GM12864 (cell line): ENCODE measurements around the gene NUTF2.
"Not testable (repeated sequence)": the region's sequence is repeated elsewhere in the genome, so short reads cannot be mapped to it uniquely, and the experiment has no call there.

Experiments
- DNase-seq: peaks from one replicate; pipeline ENCODE4 v3.0.0-alpha.2; 2011; ENCODE audit warnings: low read depth
- H3K4me3 ChIP-seq: 2 replicates; pipeline ENCODE4 v1.5.1; 2011; ENCODE audit warnings: mild to moderate bottlenecking, low read depth, low read length, control low read depth
- CTCF ChIP-seq: IDR thresholded peaks from 2 replicates; pipeline ENCODE4 v1.5.1; 2011; ENCODE audit warnings: low read depth, mild to moderate bottlenecking, moderate library complexity, low read length, control low read depth, inconsistent platforms; ENCODE audit errors: missing control alignments

NUTF2 gene

GRCh38 chr16:67909056-67909742, 62.5 kb downstream of the NUTF2 start:
- TF ChIP-seq CTCF, result no peak
- H3K4me3 ChIP-seq, result no peak overlapping the region
- no peak for DNase-seq

DNA sequence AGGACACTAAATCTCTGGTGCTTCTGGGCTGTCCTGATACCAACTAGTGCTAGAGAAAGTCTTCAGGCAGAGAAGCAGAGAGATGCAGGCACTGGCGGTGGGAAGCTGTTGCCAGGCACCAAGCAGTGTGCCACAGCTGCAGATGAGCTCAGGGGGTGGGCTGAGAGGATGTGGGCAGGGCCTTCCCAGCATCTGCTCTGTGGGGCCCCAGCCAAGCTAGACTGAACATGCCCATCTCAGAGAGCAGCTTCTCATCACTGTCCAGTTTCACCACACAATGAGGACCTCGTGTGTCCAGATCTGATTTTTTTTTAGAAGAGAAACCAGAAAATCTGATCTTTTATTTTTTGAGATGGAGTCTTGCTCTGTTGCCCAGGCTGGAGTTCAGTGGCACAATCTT, 63.4 kb downstream of the NUTF2 start:
- no peak for DNase-seq
- no peak for TF ChIP-seq CTCF
- no peak overlapping the region for H3K4me3 ChIP-seq

DNA sequence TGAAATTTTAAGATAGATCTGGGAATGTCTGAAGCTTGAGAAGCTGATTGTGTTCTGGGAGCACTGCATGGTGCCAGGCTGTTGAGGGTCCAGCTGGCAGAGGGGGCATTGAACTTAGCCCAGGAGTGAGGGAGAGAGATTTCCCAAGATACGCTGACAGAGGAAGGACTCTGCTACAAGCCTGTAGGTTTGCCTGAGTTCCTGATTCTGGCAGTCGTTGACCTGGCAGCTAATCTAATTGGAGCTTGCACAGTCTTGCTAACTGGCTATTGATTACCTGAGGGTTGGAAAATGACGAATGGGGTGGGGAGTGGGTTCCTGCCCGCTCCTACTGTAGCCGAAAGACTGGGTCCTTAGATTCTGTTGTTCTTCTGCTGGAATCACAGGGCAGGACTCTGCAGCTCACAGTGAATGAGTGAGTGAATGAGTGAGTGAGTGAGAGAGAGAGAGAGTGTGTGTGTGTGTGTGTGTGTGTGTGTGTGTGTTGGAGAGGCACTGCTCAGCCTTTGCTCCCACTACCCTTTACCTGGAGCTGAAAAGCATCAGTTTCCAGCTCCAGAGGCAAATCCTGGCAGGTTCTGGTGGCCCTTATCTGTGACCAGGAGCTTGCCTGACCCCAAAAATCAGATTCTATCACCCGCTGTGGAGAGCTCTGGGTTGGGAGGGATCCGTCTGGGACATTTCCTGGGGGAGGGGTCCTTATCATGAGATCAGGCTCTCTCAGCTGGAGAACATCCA, 68.2 kb downstream of the NUTF2 start:
- DNase-seq, result no peak
- H3K4me3 ChIP-seq, result no peak overlapping the region
- no peak for TF ChIP-seq CTCF

DNA sequence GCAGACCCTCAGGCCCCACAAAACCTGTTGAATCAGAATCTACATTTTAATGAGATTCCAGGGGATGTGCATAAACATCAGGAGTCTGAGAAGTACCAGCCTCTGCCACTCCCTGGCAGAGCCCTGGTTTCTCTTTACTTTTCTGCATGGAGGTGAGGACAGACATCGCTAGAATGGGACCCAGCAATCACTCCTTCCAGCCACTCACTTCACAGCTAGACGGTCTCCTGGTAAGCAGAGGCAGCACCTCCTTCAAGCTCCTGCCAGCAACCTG, 68.7 kb downstream of the NUTF2 start:
- H3K4me3 ChIP-seq, DNase-seq: not testable (repeated sequence)

- no peak for DNase-seq
- no peak for TF ChIP-seq CTCF
Measured at GRCh38 chr16:67915831-67916723, 69.3 kb downstream of the NUTF2 start.

GRCh38 chr16:67917140-67917851, 70.6 kb downstream of the NUTF2 start:
- TF ChIP-seq CTCF, result no peak
- no peak overlapping the region for H3K4me3 ChIP-seq
- DNase-seq, result no peak

More at GRCh38 chr16:67915831-67916723, 69.3 kb downstream of the NUTF2 start:
- H3K4me3 ChIP-seq, result no peak overlapping the region

DNA sequence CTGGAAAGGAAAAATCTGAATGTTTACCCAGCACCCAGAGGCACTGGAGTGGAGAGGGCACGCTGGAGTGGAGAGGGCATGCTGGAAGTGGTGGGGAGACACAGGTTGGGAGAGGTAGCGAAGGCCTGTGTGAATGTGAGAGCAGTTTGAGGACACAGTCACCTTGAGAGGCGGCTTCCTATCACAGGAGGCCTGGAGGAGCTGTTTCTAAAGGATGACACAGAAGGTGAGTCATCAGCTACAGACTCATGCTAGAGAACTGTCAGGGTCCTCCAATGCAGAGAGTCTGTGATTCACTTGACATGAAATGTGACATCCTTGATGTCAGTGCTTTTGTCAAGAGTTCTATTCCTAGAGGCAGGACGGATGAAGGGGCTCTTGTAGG, 71.1 kb downstream of the NUTF2 start:
- TF ChIP-seq CTCF, result no peak
- H3K4me3 ChIP-seq, result no peak overlapping the region
- DNase-seq, result no peak
